ENCODE measurements around the gene CYBA. TPM values are rescaled to one million over a fixed set of nuclear protein-coding genes. Genes with fewer than 3 reads are reported as not detected.
A peak's percentile ranks its signal among the peaks of the same experiment; 100 is the strongest.

The CYBA gene
- 100 to 1,000 TPM; 242 to 290 TPM for total RNA-seq

- ATAC-seq (replicated peaks), result peak; percentile 91
- no peaks in the 10 kb centered on the region for H3K9me3 Mint-ChIP-seq
- H3K27me3 Mint-ChIP-seq, result no peaks in the 10 kb centered on the region
- H3K27ac Mint-ChIP-seq, result peak within 1 kb of the TSS; percentile 84
- peaks cover 5% of the 10 kb centered on the region for H3K4me1 Mint-ChIP-seq
- peaks cover 27% of the 10 kb centered on the region for H3K36me3 Mint-ChIP-seq (ENCODE audit: low read depth)
- peak within 1 kb of the TSS; percentile 85 for H3K4me3 Mint-ChIP-seq
Observed at GRCh38 chr16:88650749-88651275, at the start of gene CYBA. Gene CYBA, minus strand, starts transcription at chr16:88651053. Its CDS starts 40 bp downstream, at chr16:88651013.

DNA sequence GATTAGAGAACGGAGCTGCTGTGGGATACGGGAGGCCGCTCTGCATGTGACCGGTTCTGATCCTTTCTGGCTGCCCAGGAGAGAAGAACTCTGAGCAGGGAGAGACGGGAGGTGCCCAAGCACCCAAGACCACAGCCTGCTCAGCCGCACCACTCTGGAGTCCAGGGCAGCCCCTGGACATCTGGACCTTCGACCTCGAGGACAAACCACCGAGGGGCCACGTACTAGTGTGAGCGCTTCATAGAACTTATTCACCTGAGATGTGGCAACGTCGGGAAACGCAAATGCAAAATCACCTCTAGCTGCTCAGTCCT is 49.4 kb upstream of the CYBA start:
- Mint-ChIP-seq H3K4me1 (peaks cover 15% of the 10 kb centered on the region), H3K36me3 (ENCODE audit: low read depth) (peaks cover 66% of the 10 kb centered on the region), H3K27me3 (no peaks in the 10 kb centered on the region), H3K4me3 (peak overlapping the region; percentile 86), H3K27ac (peak overlapping the region; percentile 98), H3K9me3 (no peaks in the 10 kb centered on the region)
- no peak for ATAC-seq (replicated peaks)

DNA sequence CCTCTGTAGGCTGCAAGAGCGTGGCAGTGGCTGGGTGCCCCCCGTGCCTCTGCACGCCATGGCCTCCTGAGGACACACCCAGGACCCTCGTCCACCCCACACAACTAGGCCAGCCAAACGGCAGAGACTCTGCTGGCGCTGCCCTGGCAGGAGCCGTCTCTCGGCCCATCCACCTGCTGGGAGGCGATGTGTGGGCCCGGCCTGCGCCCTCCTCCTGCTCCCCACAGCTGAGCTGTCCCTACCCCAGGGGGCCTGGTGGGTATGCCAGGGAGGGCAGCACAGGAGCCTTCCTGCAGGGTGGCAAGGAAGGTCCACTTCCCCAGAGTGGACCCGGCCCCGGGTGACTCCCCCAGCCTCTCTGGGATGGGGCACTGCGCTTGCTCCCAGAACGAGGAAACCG is 48.3 kb upstream of the CYBA start:
- Mint-ChIP-seq H3K27ac (no peak overlapping the region), H3K4me3 (peak overlapping the region; percentile 86), H3K9me3 (no peaks in the 10 kb centered on the region), H3K36me3 (ENCODE audit: low read depth) (peaks cover 61% of the 10 kb centered on the region), H3K4me1 (peaks cover 12% of the 10 kb centered on the region), H3K27me3 (no peaks in the 10 kb centered on the region)
- ATAC-seq (replicated peaks), result no peak

DNA sequence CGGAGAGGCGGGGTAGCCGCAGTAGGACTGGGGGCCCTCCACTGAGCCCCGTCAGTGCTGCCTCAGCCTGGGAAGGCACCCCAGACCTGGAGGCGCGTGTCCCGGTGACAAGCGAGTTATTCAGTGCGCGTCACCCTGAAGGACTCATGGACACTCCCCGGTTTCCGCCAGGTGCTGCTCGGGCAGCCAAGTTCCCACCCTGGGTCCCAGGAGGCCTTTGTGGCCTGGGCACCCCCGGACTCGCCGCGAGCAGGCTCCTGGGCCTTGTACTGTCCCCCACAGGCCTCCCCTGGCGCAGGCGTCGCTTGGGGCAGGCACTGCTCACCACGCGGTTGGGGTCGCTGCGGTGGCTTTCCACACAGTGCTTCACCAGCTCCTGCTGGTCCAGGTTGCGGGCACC is 47.8 kb upstream of the CYBA start:
- H3K27me3 Mint-ChIP-seq, result no peaks in the 10 kb centered on the region
- ATAC-seq (replicated peaks), result no peak
- peaks cover 8% of the 10 kb centered on the region for H3K4me1 Mint-ChIP-seq
- H3K9me3 Mint-ChIP-seq, result no peaks in the 10 kb centered on the region
- H3K27ac Mint-ChIP-seq, result no peak overlapping the region
- H3K36me3 Mint-ChIP-seq (ENCODE audit: low read depth), result peaks cover 56% of the 10 kb centered on the region
- H3K4me3 Mint-ChIP-seq, result no peak overlapping the region

DNA sequence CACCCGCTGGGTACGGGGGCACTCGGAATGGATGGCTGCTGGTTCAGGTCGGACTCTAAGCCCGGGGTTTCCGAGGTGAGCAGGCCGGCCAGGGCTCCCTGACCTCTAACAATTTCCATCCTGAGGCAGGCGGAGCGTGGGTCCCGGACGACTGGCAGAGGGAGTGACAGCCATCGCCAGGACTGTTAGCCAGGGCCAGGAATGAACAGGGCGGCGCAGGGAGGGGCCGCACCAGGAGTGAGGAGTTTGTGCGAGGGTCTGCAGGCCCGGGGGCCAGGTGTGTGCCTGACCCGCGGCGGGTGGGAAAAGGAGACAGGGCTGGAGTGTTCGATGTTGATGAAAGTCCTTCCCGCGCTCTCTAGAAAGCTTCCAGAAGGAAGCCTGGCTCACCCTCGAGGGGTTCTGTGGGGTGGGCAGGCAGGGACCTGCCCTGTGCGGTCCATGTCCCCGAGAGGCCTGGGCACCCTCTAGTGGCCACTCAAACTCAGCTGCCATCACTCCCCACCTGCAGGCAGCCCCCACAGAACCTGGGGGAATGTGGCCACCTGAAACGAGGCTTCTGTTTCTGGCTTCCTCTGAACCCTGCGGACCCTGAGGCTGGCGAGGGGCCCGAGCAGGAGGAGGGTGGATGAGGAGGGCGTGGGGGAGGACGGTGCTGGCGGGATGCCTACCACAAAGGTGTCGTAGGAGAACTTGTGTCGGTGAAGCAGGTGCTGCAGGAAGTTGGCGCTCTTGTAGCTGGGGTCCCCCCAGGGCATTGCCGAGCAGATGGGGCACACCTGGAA is 47.2 kb upstream of the CYBA start:
- no peak for ATAC-seq (replicated peaks)
- Mint-ChIP-seq H3K27ac (no peak overlapping the region), H3K27me3 (no peaks in the 10 kb centered on the region), H3K4me3 (no peak overlapping the region), H3K36me3 (ENCODE audit: low read depth) (peaks cover 51% of the 10 kb centered on the region), H3K9me3 (no peaks in the 10 kb centered on the region), H3K4me1 (peaks cover 5% of the 10 kb centered on the region)

DNA sequence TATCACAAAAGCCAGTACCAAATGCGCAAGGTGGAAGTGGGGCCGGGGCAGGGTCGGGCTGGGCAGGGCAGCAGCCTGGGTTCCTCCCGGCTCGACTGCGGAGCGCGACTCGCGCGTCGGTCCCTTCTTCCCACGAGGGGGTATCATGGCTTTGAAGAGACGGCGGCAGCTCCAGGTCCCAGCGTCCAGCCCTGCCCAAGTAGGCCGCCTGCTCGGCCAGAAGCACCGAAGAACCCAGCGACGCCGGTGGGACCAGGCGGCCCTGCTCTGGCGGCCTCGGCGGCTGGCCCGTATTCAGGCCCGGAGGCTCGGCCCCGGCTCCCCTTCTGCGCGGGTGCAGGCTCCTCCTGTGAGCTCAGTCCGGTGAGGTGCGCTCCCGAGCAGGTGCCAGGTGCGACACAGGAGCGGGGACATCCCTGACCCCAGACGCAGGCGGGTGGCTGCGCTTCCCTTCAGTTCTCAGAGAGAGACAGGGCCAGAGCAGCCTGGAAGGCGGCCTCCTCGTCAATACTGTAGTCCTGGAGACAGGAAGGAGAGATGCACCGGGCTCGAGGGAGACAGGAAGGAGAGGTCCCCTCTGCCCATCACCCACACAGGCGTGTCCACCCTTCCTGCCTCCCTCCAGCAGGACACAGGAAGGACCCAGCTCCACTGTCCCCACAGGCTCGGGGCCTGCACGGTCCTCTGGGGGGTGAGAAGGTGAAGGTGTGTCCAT is 46.4 kb upstream of the CYBA start:
- Mint-ChIP-seq H3K27ac (no peak overlapping the region), H3K36me3 (ENCODE audit: low read depth) (peaks cover 43% of the 10 kb centered on the region), H3K4me3 (no peak overlapping the region), H3K4me1 (no peaks in the 10 kb centered on the region), H3K27me3 (no peaks in the 10 kb centered on the region), H3K9me3 (no peaks in the 10 kb centered on the region)
- no peak for ATAC-seq (replicated peaks)

DNA sequence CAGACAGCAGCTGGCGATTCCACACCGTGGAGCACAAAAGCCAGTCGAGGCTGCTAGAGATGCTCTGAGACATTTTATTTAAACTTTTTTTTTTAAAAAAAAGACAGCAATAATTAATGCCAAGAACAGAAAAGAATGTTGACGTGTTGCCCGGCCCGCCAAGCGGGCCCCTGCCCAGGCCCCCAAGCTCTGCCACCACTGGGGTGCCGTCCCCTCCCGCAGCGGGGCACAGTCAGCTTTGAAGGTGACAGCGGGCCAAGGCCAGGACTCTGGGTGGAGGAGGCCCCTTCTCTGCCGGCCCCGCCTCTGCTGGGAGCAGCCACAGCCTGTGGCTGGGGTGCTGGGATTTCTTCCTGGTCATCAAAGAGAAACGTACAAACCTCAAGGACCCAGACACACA is 45.6 kb upstream of the CYBA start:
- Mint-ChIP-seq H3K27me3 (no peaks in the 10 kb centered on the region), H3K27ac (no peak overlapping the region), H3K36me3 (ENCODE audit: low read depth) (peaks cover 35% of the 10 kb centered on the region), H3K9me3 (no peaks in the 10 kb centered on the region), H3K4me1 (no peaks in the 10 kb centered on the region), H3K4me3 (no peak overlapping the region)
- no peak for ATAC-seq (replicated peaks)

DNA sequence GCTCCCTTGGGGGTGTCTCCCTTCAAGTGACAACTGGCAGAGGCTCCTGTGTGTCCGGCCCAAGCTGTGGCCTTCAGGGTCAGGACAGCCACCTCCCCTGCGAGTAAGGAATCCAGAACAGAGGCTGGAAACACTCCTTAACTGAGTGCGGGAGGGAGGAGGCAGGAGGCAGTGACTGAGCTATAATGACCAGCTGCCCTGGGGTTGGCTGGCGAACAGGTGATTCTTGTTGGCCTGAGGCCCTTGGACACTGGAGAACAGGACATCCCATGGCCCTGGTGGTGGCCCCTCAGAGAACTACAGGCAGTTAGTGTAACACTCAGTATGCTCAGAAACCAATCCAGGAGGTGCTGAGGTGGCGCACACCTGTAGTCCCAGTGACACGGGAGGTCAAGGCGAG is 44.9 kb upstream of the CYBA start:
- H3K27ac Mint-ChIP-seq, result no peak overlapping the region
- no peak for ATAC-seq (replicated peaks)
- peaks cover 2% of the 10 kb centered on the region for H3K4me1 Mint-ChIP-seq
- H3K9me3 Mint-ChIP-seq, result no peaks in the 10 kb centered on the region
- H3K4me3 Mint-ChIP-seq, result no peak overlapping the region
- no peaks in the 10 kb centered on the region for H3K27me3 Mint-ChIP-seq
- H3K36me3 Mint-ChIP-seq (ENCODE audit: low read depth), result peaks cover 28% of the 10 kb centered on the region

DNA sequence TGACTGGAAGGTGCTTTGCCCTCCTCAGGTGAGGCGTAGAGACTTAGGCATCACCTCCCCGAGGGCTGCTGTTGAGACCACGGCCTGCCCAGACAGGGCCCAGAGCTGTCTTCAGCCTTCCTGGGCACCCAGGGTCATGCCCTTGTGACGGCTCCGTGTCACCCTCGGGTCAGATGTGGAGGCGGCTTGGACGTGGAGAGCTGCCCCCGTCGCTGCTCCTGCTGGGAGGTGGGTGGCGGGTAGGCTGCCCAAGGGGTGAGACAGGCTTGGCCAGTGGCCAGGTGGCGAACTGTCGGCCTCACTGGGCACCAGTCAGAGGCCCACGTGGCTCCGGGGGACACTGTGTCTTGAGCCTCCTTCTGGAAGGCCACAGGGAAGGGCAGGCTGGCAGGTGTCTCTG is 44.4 kb upstream of the CYBA start:
- no peak overlapping the region for H3K27ac Mint-ChIP-seq
- H3K9me3 Mint-ChIP-seq, result no peaks in the 10 kb centered on the region
- ATAC-seq (replicated peaks), result no peak
- no peaks in the 10 kb centered on the region for H3K27me3 Mint-ChIP-seq
- peaks cover 23% of the 10 kb centered on the region for H3K36me3 Mint-ChIP-seq (ENCODE audit: low read depth)
- no peak overlapping the region for H3K4me3 Mint-ChIP-seq
- H3K4me1 Mint-ChIP-seq, result peaks cover 7% of the 10 kb centered on the region

DNA sequence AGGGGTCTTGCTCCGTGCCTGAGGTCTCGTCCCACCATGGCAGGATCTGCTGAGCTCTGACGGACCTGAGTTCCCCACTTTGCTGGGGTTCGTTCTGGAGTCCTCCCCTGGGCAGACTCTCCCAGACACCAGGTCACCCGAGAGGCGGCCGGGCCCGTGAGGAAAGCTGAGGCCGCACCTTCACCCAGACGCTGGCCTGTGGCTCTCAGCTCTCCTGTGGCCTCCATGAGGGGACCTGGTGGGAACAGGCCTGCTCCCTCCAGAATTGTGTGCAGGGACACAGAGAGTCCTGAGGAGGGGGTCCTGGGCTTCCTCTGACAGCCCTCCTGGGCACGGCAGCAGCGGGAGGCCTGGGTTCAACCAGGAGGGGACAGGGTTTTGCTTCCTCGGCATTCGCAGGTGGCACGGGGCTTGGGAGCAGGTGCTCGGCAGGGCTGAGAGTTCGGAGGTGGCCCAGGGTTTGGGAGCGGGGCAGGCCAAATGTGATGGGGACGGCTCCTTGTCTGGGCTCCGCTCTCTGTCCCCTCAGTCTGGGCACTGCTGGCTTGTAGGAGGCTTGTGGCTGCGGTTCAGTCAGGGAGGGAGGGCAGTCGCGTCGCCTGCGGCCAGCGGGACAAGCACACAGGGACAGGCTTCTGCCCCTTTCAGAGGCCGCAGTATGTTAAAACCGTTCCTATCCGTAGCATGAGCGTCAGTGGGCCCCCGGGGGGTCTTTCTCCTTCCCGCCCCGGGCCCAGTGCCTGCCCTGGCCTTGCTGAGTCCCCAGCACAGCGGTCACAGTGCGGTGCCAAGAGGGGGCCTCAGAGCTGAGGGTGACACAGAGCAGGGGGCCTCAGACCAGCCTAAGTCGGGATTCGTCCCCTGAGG is 43.6 kb upstream of the CYBA start:
- Mint-ChIP-seq H3K36me3 (ENCODE audit: low read depth) (peaks cover 15% of the 10 kb centered on the region), H3K4me1 (peaks cover 7% of the 10 kb centered on the region), H3K27me3 (no peaks in the 10 kb centered on the region), H3K27ac (peak overlapping the region; percentile 43), H3K4me3 (no peak overlapping the region), H3K9me3 (no peaks in the 10 kb centered on the region)
- ATAC-seq (replicated peaks), result no peak

DNA sequence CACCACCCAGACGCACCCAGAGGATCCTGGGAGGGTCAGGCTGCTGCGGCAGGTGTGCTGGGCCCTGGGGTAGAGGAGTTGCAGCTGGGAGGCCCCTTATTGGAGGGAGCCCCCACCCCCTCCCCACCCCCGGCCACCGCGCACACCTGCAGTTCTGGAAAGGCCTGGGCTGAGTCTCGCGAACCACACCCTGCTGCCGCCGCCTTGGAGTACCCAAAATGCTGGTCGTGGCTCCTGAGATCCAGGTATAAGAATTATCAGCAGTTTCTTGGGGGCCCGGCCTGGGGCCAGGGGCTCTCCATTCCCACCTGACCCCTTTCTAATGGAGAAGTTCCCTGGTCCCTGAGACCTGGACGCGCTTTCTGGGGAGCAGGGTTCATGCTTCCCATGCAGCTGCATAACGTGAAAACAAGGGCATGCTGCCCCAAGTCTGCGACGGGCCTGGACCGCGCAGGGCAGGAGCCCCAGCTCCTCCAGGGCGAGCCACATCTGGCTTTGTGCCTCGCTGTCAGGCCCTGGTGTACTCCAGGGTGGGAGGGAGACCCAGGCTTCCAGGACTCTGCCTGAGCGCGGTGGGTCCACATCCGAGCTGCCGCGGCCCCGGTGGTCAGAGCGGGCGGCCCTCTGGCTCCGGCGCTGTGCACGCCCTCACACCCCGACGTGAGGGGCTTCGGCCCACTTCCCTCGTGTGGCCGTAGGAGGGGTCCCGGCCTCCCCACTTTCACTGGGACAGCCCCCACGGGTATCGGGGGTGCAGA is 42.7 kb upstream of the CYBA start:
- no peak for ATAC-seq (replicated peaks)
- Mint-ChIP-seq H3K36me3 (ENCODE audit: low read depth) (peaks cover 15% of the 10 kb centered on the region), H3K4me1 (peaks cover 7% of the 10 kb centered on the region), H3K27ac (no peak overlapping the region), H3K9me3 (no peaks in the 10 kb centered on the region), H3K27me3 (no peaks in the 10 kb centered on the region), H3K4me3 (no peak overlapping the region)

GRCh38 chr16:88692861-88693260 is 42.0 kb upstream of the CYBA start:
- H3K36me3 Mint-ChIP-seq (ENCODE audit: low read depth), result peaks cover 8% of the 10 kb centered on the region
- no peaks in the 10 kb centered on the region for H3K27me3 Mint-ChIP-seq
- peaks cover 7% of the 10 kb centered on the region for H3K4me1 Mint-ChIP-seq
- peak overlapping the region; percentile 43 for H3K4me3 Mint-ChIP-seq
- H3K27ac Mint-ChIP-seq, result peak overlapping the region; percentile 57
- ATAC-seq (replicated peaks), result peak; percentile 34
- H3K9me3 Mint-ChIP-seq, result no peaks in the 10 kb centered on the region

DNA sequence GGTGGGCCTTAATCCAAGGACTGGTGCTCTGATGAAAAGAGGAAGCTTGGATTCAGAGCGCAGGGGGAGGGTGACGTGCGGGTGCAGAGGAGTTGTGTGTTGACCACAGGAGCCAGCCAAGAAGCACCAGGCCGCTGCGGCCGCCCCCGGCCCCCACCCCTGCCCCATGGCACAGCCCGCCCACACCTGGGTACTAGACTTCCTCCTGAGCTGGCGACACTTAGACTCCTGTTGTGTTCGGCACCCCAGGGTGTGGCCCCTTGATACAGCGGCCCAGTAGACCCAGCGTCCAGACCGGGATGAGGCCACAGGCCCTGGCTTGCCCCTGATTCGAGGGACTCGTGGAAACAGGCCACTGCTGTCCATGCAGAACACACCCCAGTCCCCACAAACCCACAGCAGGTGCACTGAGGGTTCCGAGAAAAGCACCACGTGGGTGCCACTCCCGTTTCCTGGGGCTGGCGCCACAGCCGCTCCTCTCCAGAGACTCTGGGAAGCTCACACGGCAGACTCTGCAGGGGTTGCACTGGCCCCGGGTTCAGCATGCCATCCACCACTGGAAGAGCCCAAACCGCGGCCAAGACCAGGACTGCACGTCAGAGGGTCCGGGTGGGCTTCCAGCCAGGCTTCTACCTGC is 41.2 kb upstream of the CYBA start:
- Mint-ChIP-seq H3K36me3 (ENCODE audit: low read depth) (no peaks in the 10 kb centered on the region), H3K4me3 (peak overlapping the region; percentile 43), H3K4me1 (peaks cover 7% of the 10 kb centered on the region), H3K27me3 (no peaks in the 10 kb centered on the region), H3K9me3 (no peaks in the 10 kb centered on the region), H3K27ac (no peak overlapping the region)
- peak; percentile 61 for ATAC-seq (replicated peaks)

All from activated T-helper 17 cell treated with anti-CD3 and anti-CD28 coated beads, Interleukin-2, amount 50 U/mL, for 72 hours (primary cell).